Transverse colon (tissue), 3 donors: Measurements from ENCODE around the gene RGS7.

Source experiments
- POLR2A ChIP-seq: fragments of 450-650 bp; IDR thresholded peaks from one replicate; pipeline ENCODE4 v1.6.1; 2016; ENCODE audit warnings: antibody characterized with exemption, mild to moderate bottlenecking, moderate library complexity
- TF ChIP-seq, protein P1 (sequence below), 5 experiments: fragments of 200-600 bp in 3 of 5; fragments of 450-650 bp in 2 of 5; sonication (generic) in 3 of 5; IDR thresholded peaks; 1 replicate in 2 of 5; 2 replicates in 3 of 5; pipeline ENCODE4 v1.5.1; 2016 to 2017; ENCODE audit warnings: antibody characterized with exemption in 5 of 5, inconsistent platforms in 3 of 5, mild to moderate bottlenecking in 2 of 5, moderate library complexity in 1 of 5

DNA sequence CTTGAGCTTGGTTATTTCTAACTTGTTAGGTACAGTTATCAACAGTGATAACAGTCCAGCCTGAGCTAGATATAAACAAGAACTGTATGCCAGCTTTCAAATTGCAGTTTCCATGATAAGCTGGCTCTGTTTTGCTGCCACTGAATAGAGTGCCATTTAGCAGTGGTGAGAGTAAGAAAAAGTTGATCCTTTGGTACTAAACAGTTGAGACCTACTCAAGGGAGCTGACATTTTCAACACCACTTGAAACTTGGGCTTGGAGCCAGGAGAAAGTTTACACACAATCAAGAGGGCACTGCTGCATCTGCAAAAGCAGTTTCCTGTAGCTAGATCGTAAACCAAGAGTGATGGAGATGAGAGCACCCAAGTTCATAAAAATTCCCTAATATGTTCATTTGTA lies 131.3 kb downstream of the RGS7 start:
- TF ChIP-seq, protein P1, sequence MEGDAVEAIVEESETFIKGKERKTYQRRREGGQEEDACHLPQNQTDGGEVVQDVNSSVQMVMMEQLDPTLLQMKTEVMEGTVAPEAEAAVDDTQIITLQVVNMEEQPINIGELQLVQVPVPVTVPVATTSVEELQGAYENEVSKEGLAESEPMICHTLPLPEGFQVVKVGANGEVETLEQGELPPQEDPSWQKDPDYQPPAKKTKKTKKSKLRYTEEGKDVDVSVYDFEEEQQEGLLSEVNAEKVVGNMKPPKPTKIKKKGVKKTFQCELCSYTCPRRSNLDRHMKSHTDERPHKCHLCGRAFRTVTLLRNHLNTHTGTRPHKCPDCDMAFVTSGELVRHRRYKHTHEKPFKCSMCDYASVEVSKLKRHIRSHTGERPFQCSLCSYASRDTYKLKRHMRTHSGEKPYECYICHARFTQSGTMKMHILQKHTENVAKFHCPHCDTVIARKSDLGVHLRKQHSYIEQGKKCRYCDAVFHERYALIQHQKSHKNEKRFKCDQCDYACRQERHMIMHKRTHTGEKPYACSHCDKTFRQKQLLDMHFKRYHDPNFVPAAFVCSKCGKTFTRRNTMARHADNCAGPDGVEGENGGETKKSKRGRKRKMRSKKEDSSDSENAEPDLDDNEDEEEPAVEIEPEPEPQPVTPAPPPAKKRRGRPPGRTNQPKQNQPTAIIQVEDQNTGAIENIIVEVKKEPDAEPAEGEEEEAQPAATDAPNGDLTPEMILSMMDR (IDR thresholded peaks at IDR 0.05), result no peak
- TF ChIP-seq POLR2A, result no peak
